Uterus (tissue), 4 donors: ENCODE results near the gene MAPK11. TPM values are rescaled to one million over a fixed set of nuclear protein-coding genes. Genes with fewer than 3 reads are reported as not detected.

Source experiments
- DNase-seq, 2 donors: peaks; one replicate each; pipeline ENCODE4 v3.0.0-alpha.2; 2019 to 2020
- H3K27ac ChIP-seq, 2 donors: fragments of 200-600 bp; sonication (generic); 1 replicate in 1 of 2; 2 replicates in 1 of 2; pipeline ENCODE4 v1.5.1; 2016 to 2018
- H3K27me3 ChIP-seq, 2 donors: fragments of 200-600 bp; sonication (generic); one replicate each; pipeline ENCODE4 v1.5.1; 2018 to 2019; ENCODE audit warnings: control low read depth in 1 of 2
- H3K36me3 ChIP-seq, 2 donors: fragments of 200-600 bp; sonication (generic); one replicate each; pipeline ENCODE4 v1.5.1; 2019; ENCODE audit warnings: control low read depth in 1 of 2
- H3K4me1 ChIP-seq, 2 donors: fragments of 200-600 bp; sonication (generic); one replicate each; pipeline ENCODE4 v1.5.1; 2018 to 2019; ENCODE audit warnings: control low read depth in 1 of 2
- H3K4me3 ChIP-seq, 2 donors: fragments of 200-600 bp; sonication (generic); 1 replicate in 1 of 2; 2 replicates in 1 of 2; pipeline ENCODE4 v1.5.1; 2018 to 2019; ENCODE audit warnings: mild to moderate bottlenecking in 1 of 2
- H3K9me3 ChIP-seq, 2 donors: fragments of 200-600 bp; sonication (generic); one replicate each; pipeline ENCODE4 v1.5.1; 2019; ENCODE audit warnings: control low read depth in 1 of 2
- POLR2A ChIP-seq, 2 donors: fragments of 450-650 bp; IDR thresholded peaks; one replicate each; pipeline ENCODE4 v1.6.1; 2016; ENCODE audit warnings: antibody characterized with exemption in 2 of 2, mild to moderate bottlenecking in 1 of 2, moderate library complexity in 1 of 2
- intact Hi-C: fragments of 100-400 bp; cut with DNase I; formaldehyde crosslinking; loops from one replicate; pipeline ENCODE4 v1.15.1; 2023; ENCODE audit warnings: low total_unique reads
- total RNA-seq, 4 donors: library from RNA; depleted of rRNA in 3 of 4; stranded (reverse); fragments of >200 nt in 3 of 4; gene quantifications; one replicate each; pipeline versions ENCODE4 v1.1.0 to v1.2.4, GENCODE V29; 2014 to 2023
- TF ChIP-seq, protein P1 (sequence below), 4 experiments: fragments of 200-600 bp in 2 of 4; fragments of 450-650 bp in 2 of 4; sonication (generic) in 2 of 4; IDR thresholded peaks; one replicate each; pipeline ENCODE4 v1.5.1; 2016 to 2019; ENCODE audit warnings: antibody characterized with exemption in 4 of 4, mild to moderate bottlenecking in 2 of 4, moderate library complexity in 1 of 4
- donor health status: DM: yes; HTN: yes; CAD: no.

Gene MAPK11
- total RNA-seq, 4 donors from 2014 or later = 7.9 to 39.5 (median 22.4) TPM

DNA sequence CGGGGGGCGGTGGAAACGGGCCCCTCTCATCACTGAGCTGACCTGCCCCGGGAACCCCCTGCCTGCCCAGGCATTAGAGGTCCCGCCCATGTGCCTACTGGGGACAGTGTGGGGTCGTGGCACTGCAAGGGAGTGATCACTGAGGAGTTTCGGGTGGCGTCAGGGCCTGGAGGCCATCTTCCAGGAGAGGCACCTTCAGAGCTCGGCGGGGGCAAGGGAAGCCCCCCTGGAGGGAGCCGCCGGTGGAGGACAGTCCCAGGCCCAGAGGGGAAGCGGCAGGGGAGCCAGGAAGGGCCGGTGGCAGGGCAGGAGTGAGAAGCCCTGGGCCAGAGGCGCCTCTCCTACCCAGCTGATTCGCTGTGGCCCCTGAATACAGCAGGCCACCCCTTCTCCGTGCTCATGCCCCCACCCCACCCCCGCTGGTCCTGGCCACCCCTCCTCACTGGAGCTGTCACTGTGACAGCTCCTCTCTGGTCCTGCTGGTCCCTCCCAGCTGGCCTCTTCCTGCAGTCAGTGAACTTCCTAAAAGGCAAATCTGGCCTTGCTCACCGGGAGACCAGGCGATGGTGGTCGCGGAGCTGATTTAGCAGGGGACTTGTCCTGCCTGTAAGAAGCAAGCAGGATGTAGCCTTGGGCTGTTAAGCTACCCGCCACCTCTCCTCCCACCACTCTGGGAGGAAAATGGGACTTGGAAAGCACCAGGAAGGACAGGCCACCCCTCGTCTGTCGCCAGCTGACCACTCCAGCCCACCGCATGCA lies 2.0 kb upstream of the MAPK11 start:
- no peak for TF ChIP-seq POLR2A (IDR thresholded peaks at IDR 0.05)
- TF ChIP-seq, protein P1, sequence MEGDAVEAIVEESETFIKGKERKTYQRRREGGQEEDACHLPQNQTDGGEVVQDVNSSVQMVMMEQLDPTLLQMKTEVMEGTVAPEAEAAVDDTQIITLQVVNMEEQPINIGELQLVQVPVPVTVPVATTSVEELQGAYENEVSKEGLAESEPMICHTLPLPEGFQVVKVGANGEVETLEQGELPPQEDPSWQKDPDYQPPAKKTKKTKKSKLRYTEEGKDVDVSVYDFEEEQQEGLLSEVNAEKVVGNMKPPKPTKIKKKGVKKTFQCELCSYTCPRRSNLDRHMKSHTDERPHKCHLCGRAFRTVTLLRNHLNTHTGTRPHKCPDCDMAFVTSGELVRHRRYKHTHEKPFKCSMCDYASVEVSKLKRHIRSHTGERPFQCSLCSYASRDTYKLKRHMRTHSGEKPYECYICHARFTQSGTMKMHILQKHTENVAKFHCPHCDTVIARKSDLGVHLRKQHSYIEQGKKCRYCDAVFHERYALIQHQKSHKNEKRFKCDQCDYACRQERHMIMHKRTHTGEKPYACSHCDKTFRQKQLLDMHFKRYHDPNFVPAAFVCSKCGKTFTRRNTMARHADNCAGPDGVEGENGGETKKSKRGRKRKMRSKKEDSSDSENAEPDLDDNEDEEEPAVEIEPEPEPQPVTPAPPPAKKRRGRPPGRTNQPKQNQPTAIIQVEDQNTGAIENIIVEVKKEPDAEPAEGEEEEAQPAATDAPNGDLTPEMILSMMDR (IDR thresholded peaks at IDR 0.05) = no peak
- Histone ChIP-seq H3K36me3 (no peaks in the 10 kb centered on the region), H3K27ac (peak overlapping the region in 1 of 2 donors; percentile 21), H3K27me3 (no peaks in the 10 kb centered on the region), H3K4me1 (peaks cover 0 to 32% of the 10 kb centered on the region in 2 donors), H3K9me3 (no peaks in the 10 kb centered on the region), H3K4me3 (peak overlapping the region in 1 of 2 donors; percentile 48)
- intact Hi-C loops = loop anchor here (10.0 kb wide), 1 partner anchor 233 kb away; the partner anchor contains the start of genes LMF2 and NCAPH2
- DNase-seq = no peak

DNA sequence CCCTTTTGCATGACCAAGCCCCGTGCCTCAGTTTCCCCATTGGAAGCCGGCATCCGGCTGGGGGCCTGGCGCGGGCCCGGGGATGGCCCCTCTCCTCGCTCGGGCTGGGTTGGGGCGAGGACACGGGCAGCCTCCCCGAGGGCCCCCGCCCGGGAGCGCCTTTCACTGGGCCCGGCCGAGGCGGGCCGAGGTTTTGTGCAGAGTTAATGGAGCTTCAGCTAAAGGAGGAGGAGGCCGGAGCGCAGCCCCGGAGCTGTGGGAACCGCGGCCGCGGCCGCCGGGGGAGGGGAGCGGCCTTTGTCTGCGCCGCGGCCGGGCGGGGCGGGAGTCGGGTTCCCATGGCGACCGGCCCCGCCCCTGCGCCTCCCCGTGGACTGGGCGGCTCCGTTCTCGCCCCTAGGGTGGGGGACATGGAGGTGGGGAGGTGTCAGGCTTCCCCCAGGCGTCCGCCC lies 1.4 kb upstream of the MAPK11 start:
- H3K4me3 ChIP-seq = peak overlapping the region; percentile 45 to 48
- no peaks in the 10 kb centered on the region for H3K36me3 ChIP-seq
- no peak for TF ChIP-seq POLR2A (IDR thresholded peaks at IDR 0.05)
- TF ChIP-seq, protein P1 (IDR thresholded peaks at IDR 0.05) = peak in 2 of 4 experiments; percentile 15 to 35
- H3K9me3 ChIP-seq = no peaks in the 10 kb centered on the region
- H3K27me3 ChIP-seq = no peaks in the 10 kb centered on the region
- H3K27ac ChIP-seq = no peak overlapping the region
- intact Hi-C loops = loop anchor here (10.0 kb wide), 1 partner anchor 233 kb away; the partner anchor contains the start of genes LMF2 and NCAPH2
- H3K4me1 ChIP-seq = peaks cover 0 to 32% of the 10 kb centered on the region in 2 donors
- peak; percentile 54 to 62 for DNase-seq

DNA sequence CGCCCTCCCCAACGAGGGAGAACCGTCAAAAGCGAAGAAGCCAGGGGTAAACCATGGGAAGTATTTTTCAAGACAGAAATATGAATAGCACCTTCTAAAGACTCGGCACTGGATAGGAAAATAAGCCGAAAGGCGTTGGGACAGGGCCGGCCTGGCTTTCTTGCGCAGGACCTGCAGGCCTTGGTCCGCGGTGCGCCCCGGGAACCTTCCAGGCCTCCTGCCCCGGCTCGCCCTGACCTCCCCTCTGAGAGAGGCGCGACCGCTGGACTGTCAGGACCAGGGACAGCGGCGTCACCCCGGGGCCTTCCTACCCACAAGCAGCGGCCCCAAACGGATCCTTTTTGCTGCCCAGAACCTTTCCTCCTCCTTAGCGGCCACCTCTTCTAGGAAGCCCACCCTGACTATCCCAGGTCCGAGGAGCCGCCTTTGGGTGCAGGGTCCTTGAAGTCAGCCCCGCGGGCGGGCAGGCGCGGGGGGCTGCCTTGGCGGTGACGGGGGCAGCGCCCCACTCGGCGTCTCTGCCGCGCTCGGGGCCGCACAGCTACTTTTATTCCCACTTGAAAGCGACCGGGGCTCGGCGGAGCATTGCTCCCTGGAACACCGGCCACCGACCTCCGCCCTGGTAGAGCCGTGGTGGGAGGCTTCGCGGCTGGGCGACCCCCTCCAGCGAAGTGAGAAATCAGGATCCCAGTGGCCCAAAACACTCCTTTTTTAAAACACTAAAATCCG lies 650 bp upstream of the MAPK11 start:
- DNase-seq = peak; percentile 53 to 71
- peak overlapping the region; percentile 45 to 48 for H3K4me3 ChIP-seq
- TF ChIP-seq POLR2A (IDR thresholded peaks at IDR 0.05) = no peak
- TF ChIP-seq, protein P1 (IDR thresholded peaks at IDR 0.05) = no peak
- H3K36me3 ChIP-seq = no peaks in the 10 kb centered on the region
- peaks cover 0 to 32% of the 10 kb centered on the region in 2 donors for H3K4me1 ChIP-seq
- no peaks in the 10 kb centered on the region for H3K9me3 ChIP-seq
- peak overlapping the region; percentile 50 to 72 for H3K27ac ChIP-seq
- intact Hi-C loops = loop anchor here (10.0 kb wide), 1 partner anchor 234 kb away; the partner anchor contains the start of genes LMF2 and NCAPH2
- no peaks in the 10 kb centered on the region for H3K27me3 ChIP-seq

DNA sequence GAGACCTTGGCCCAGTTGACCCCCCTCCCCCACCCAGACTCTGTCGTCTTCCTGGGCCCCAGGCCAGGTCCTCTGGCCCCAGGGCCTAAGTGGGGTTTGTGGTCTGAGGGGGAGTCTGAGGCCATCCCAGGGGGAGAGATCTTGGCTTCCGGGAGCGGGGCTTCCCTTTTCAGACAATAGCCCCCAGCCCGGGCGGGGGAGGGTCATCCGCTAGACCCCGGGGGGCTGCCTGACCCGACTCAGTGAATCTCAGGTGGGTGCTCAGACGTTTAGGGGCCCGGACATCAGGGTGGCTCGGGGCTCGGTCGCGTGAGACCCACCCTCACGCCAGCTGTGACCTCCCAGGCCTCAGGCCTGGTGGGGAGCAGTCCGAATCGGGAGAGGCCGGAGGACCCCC lies 609 bp downstream of the MAPK11 start:
- Histone ChIP-seq H3K27me3 (no peaks in the 10 kb centered on the region), H3K4me3 (peak overlapping the region; percentile 45 to 48), H3K9me3 (no peaks in the 10 kb centered on the region), H3K36me3 (no peaks in the 10 kb centered on the region), H3K27ac (peak overlapping the region; percentile 72 to 80), H3K4me1 (peaks cover 0 to 32% of the 10 kb centered on the region in 2 donors)
- intact Hi-C loops = no loop called here
- DNase-seq = no peak
- TF ChIP-seq POLR2A (IDR thresholded peaks at IDR 0.05) = no peak
- TF ChIP-seq, protein P1 (IDR thresholded peaks at IDR 0.05) = no peak
